ENCODE data around the gene PKMYT1.

Gene PKMYT1

DNA sequence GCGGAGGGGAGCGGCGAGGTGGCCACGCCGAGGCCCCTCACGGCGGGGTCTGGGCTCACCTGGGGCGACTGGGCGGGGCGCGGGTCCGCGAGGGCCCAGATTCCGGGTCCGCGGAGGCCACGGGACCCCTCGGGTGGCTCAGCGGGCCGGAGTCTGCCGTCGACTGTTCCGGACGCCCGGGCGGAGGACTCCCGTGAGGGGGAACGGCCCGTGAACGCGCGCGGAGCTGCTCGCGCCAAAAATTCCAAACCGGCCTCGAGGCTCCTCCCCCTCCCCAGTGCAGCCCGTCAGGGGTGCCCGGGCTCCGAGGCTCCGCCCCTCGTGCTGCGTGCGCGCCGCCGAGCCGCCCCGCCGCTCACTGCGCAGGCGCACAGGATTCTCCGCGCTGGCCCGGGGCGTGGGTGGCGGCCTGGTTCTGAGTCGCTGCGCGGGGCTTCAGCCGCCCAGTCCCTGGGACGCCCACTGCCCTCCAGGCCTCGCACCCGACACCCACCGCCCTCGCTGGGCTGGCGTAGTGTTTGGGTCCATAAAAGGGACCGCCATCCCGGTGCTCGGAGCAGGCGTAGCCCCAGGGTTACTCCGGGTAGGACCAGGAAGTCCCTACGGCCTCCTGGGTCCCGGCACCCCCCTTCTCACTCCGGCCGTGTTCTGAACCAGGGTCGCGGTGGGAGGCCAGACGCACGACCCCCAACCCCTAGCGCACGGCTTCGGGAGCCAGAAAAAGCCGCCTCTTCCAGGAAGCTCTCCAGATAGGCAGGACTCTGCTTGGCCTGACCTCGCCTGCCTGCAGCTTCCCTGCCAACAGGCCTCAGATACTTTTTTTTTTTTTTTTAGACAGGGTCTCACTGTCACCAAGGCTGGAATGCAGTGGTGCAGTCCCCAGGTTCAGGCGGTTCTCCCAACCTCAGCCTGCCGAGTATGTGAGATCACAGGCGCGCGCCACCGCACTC lies at the start of gene PKMYT1:
Gene PKMYT1 (minus strand): TSS at position 220 of the 950 bp plus-strand sequence. CDS start 789 bp downstream, outside the sequence.
- DNase-seq = peak; percentile 84 to 85

GRCh38 chr16:3029491-3030221 lies 49.4 kb upstream of the PKMYT1 start:
- no peak for DNase-seq

DNA sequence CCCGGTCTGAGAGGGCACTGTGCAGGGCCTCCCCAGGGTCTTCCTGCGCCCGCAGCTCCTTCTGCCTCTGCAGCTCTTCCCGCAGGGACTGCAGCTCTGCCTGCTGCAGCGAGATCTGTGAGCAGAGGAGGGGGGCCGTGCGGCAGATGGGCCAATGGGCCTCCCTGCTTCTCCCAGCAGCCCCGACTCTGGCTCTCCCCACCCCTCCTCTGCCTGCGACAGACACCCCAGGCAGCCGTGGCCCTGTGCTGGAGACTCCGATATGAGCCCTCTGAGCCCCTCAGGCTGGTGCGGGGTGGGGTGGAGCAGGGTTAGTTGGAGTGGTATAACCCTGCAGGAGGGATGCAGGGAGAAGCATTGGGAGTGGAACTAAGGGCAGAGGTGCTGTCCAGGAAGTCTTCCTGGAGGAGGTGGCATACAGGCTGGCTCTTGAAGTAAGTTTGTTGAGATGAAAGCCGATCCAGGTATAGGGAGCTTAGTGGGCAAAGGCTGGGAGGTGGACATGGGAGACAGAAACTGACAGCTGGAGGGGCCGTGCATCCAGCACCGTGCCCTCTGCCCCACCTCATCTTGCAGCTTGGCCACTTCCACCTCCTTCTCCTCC lies 48.6 kb upstream of the PKMYT1 start:
- no peak for DNase-seq

DNA sequence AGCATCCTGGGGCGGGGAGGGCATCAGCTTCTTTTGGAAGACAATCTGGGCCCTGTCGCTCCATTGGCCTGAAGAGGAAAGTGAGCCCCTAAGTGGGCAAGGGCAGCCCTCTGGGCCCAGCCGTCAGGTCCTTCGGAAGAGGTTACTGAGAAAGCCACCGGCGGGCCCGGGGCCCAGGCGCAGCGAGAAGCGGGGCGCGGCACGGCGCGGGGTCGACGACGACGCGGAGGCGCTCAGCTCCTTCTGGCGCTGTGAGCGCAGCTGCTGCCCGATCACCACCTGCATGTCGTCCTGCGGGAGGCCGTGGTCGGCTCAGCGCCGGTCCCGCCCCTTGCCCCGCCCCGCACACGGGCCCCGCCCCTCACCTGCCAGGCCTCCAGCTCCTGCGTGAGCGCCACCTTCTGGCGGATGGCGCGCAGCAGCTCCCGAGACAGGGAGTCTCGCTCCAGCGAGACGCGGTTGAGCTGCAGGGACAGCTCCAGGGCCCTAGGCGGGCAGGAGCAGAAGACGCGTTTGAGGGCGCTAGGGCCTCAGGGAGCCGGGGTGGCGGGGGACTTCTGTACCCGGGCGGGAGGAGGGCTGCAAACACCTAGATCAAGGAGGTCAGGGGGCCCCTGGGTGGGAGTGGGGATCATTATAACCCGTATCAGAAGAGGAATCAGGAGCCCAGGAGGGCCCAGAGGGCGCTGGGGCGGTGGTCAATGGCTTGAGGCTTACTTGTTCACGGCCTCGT lies 47.9 kb upstream of the PKMYT1 start:
- DNase-seq = peak; percentile 63 to 71

- no peak for DNase-seq
Observed at GRCh38 chr16:3027489-3027795, 47.2 kb upstream of the PKMYT1 start.

GRCh38 chr16:3026609-3027488 lies 46.6 kb upstream of the PKMYT1 start:
- DNase-seq = no peak

DNA sequence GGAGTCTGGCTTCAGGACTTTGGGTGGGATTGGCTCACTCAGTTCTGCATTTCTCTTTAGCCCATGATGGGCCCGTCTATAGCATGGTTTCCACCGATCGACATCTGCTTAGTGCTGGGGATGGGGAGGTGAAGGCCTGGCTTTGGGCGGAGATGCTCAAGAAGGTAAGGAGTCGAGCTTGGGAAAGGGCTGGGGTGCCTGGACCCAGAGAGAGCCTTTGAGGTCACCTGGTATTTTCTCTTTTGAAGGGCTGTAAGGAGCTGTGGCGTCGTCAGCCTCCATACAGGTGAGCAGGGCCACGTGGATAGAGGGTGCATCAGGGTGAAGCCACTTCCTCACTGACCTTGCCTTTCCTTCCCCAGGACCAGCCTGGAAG lies 45.7 kb upstream of the PKMYT1 start:
- DNase-seq = no peak

GRCh38 chr16:3025032-3026002 lies 45.1 kb upstream of the PKMYT1 start:
- no peak for DNase-seq

GRCh38 chr16:3023669-3024478 lies 43.6 kb upstream of the PKMYT1 start, which contains the start of the genes HCFC1R1 and THOC6:
Gene HCFC1R1 (minus strand): TSS chr16:3023942. CDS start chr16:3023941, 1 bp downstream.
Gene THOC6 (plus strand): TSS chr16:3024035. CDS start chr16:3024327, 292 bp downstream.
- peak; percentile 86 to 94 for DNase-seq

DNA sequence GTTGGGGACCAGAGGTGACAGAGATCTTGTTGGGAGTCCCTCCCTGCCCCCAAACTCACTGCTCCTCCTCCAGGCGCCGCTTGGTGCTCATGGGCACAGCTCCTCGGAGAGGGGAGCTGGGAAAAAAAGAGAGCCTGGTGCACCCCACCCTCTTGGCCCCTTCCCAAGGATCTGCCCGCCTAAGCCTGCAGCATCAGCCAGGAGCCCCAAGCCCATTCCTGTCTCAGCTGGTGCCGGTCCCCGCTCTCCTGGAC lies 43.1 kb upstream of the PKMYT1 start:
- no peak for DNase-seq

DNA sequence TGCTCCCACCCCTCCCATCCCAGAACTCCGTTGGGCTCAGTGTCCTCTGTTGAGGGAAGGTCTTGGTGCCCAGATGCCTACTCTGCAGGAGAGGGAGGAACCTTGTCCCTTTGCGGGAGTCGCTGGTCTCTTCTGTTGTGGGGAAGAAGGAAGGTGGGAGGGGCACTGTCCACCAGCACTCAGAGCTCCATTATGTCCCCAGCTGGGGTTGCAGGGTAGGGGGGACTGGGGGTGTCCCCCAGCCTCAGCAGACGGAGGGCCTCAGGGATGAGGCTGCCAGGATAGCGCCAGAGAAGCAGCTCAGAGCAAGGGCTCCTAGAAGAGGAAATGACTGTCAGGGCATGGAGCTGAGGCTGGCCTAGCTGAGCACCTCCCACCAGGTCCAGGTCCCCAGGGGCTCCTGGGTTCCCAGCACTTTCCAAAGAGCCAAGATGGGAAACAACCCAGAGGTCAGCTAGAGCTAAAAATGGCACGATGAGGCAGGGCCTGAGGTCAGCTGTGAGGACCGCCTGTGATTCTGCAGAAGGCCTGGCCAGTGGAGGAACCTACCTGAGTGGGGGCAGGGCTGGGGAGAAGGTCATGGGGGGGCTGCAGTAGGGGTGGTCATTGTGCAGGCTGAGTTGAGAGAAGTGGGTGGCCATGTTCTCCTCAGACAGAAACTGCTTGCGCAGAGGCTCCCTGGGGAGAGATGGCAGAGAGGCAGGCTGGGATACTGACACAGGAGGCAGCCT lies 42.6 kb upstream of the PKMYT1 start:
- DNase-seq = no peak

DNA sequence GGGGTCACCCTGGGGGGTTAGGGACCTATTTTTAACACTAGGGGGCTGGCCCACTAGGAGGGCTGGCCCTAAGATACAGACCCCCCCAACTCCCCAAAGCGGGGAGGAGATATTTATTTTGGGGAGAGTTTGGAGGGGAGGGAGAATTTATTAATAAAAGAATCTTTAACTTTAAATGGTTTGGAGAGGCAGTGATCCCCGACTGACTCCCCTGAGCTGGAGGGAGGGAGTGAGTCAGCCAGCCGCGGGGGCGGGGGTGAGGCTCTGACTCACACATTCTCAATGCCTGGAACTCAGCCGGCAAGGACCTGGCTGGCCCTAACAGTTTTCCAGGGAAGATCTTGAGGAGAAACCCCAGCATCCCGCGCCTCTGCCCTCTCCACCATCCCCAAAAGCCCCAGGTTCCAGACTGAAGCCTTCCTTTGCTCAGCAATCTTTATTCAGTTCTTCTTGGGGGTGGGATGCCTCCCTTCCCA lies 42.0 kb upstream of the PKMYT1 start:
- peak; percentile 17 to 29 for DNase-seq

DNA sequence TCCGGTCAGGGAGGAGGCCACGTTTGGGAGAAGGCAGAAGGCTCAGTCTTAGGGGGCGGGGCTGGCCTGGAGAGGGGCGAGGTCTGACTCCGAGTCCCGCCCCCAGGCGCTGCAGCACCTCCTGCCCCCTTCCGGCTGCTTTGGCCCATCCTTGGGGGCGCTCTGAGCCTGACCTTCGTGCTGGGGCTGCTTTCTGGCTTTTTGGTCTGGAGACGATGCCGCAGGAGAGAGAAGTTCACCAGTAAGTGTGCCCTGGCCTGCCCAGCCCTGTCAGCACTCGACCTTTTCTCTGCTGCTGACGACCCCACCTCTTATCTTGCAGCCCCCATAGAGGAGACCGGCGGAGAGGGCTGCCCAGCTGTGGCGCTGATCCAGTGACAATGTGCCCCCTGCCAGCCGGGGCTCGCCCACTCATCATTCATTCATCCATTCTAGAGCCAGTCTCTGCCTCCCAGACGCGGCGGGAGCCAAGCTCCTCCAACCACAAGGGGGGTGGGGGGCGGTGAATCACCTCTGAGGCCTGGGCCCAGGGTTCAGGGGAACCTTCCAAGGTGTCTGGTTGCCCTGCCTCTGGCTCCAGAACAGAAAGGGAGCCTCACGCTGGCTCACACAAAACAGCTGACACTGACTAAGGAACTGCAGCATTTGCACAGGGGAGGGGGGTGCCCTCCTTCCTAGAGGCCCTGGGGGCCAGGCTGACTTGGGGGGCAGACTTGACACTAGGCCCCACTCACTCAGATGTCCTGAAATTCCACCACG lies 41.4 kb upstream of the PKMYT1 start:
- DNase-seq = peak; percentile 42 to 45

DNA sequence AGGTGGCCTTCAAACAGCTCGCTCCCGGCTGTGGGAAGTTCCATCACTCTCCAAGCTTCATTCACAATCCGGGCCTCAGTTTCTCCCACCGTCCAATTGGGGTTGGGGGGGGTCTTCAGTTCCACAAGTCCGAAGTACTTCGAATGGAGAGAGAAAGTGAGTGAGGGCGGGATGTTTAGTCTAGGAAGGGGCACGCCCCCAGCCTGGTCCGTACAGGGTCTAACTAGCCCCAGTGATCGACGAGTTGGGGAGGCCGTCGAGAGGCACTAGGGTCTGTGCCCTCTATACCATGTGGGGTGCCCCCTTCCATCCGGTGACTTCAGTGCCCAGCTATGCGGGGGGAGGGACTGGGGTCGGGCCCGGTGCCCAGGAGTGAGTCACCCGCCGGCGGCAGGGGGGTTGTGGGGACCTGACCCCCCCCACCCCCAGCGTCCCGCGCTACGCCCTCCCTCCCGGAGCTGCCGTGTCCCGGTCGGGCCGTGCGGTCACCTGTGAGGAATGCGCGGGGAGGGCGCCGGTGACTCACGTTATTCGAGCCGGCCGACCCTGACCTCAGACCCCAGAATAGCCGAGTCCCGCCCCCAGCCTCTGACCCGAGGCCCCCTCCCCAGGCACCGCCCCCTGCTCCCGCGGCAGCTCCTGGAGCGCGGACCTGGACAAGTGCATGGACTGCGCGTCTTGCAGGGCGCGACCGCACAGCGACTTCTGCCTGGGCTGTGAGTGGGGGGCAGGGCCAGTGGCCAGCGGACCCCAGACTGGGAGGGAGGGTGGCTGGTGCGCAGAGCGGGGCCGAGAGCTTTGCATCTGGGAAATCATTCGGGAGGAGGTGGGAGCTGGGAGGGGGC lies 40.6 kb upstream of the PKMYT1 start:
- no peak for DNase-seq

GRCh38 chr16:3020247-3020603 lies 40.0 kb upstream of the PKMYT1 start, which contains the start of gene TNFRSF12A:
Gene TNFRSF12A (plus strand): TSS chr16:3020368. CDS start chr16:3020398, 30 bp downstream.
- DNase-seq = peak; percentile 63 to 68

DNA sequence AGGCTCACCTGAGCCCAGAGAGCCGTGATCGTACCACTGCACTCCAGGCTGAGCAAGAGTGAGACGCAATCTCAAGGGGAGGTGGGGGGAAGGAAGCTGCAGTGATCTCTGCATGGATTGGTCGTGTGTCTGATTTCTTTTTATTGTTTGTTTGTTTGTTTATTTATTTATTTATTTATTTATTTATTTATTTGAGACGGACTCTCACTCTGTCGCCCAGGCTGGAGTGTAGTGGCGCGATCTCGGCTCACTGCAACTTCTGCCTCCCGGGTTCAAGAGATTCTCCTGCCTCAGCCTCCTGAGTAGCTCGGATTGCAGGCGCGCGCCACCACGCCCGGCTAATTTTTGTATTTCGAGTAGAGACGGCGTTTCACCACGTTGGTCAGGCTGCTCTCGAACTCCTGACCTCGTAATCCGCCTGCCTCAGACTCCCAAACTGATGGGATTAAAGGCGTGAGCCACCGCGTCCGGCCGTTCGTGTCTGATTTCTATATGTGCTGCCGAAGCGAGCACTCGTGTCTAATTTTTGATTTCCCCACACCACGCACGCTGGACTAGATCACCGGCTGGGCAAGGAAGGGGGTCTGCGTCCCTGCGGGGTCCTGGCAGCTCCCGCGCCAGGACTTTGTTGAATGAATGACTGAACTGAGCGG lies 39.5 kb upstream of the PKMYT1 start:
- no peak for DNase-seq
